Endothelial cell of umbilical vein (primary cell): ENCODE measurements around the gene TSKU.

Source experiments
- CTCF ChIP-seq, 2 donors: IDR thresholded peaks; 1 replicate in 1 of 2; 2 replicates in 1 of 2; pipeline ENCODE4 v1.5.1; 2011; ENCODE audit warnings: low read length in 2 of 2, mild to moderate bottlenecking in 2 of 2, moderate library complexity in 2 of 2, control low read depth in 1 of 2, inconsistent platforms in 1 of 2, low read depth in 1 of 2; ENCODE audit not compliant: insufficient read depth in 1 of 2; ENCODE audit errors: extremely low read depth in 1 of 2
- EZH2 ChIP-seq: IDR thresholded peaks from 2 replicates; pipeline ENCODE4 v1.6.1; 2012; ENCODE audit warnings: borderline replicate concordance, low read depth, mild to moderate bottlenecking, moderate library complexity, low read length, inconsistent platforms; ENCODE audit not compliant: severe bottlenecking
- MYC ChIP-seq: IDR thresholded peaks from one replicate; pipeline ENCODE4 v1.6.1; 2011; ENCODE audit warnings: mild to moderate bottlenecking, low read depth, low read length
- POLR2AphosphoS5 ChIP-seq: IDR thresholded peaks from 2 replicates; pipeline ENCODE4 v1.6.1; 2012; ENCODE audit warnings: low read depth, mild to moderate bottlenecking, control low read depth, low read length, moderate library complexity; ENCODE audit not compliant: insufficient read depth

DNA sequence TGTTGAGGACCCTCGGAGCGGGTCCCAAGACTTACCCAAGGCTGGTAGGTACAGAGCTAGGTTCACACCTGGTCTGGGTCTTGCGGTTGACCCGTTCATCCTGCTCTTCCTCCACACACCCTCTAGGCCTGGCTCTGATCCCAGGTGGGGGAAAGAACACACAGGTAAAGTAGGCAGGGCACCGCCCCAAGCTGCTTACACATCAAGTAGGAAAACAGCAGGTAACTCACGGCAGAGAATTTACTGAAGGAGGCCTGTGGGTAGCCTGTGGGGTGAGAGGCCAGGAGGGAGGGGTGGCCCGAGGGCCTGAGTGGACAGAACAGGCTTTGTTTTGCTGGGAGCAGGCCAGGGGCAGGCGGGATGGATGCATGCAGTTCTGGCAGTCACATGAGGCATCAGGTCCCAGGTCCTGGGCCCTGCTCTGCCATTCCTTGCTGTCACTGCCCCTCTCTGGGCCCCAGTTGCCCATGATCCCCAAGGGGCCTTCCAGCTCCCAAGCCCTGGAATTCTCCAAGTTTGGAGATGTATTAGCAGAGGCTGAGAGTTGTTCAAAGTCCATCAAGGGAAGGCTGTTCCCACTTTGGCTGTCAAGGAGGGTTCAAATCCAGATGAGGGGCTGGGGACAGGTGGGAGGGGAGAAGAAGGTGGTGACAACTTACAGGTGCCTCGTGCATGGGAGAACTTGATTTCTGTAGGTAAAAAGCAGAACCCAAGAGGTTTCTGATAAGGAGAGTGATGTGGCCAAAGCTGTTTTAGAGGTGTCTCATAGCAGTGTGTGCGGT is 5.7 kb downstream of the TSKU start:
- no peak for TF ChIP-seq EZH2
- no peak for TF ChIP-seq CTCF (IDR thresholded peaks at IDR 0.05; ENCODE audit: extremely low read depth in 1 of 2, insufficient read depth in 1 of 2, low read depth in 1 of 2, low read length in 2 of 2)
- no peak for TF ChIP-seq POLR2AphosphoS5
- no peak for TF ChIP-seq MYC
